NT2/D1 (cell line): Measurements from ENCODE around the gene COA1.

ENCODE experiments used
- DNase-seq: peaks from one replicate; pipeline ENCODE4 v3.0.0-alpha.2; 2011; ENCODE audit warnings: low read depth, low spot score
- H3K27me3 ChIP-seq: 2 replicates; pipeline ENCODE4 v1.6.0; 2011; ENCODE audit warnings: mild to moderate bottlenecking; ENCODE audit not compliant: insufficient read length, insufficient read depth
- H3K36me3 ChIP-seq: 2 replicates; pipeline ENCODE4 v1.6.1; 2011; ENCODE audit warnings: mild to moderate bottlenecking, low read length, mixed read lengths; ENCODE audit not compliant: insufficient read depth, insufficient read length
- H3K4me1 ChIP-seq: 2 replicates; pipeline ENCODE4 v1.5.1; 2011; ENCODE audit not compliant: insufficient read depth, insufficient read length
- H3K4me3 ChIP-seq: 2 replicates; pipeline ENCODE4 v1.5.1; 2011; ENCODE audit warnings: low read depth; ENCODE audit not compliant: insufficient read length
- H3K9ac ChIP-seq: 2 replicates; pipeline ENCODE4 v1.6.0; 2011; ENCODE audit warnings: low read depth; ENCODE audit not compliant: insufficient read length
- H3K9me3 ChIP-seq: 2 replicates; pipeline ENCODE4 v1.5.1; 2011; ENCODE audit warnings: mild to moderate bottlenecking, low read length; ENCODE audit not compliant: insufficient read depth
- SUZ12 ChIP-seq: IDR thresholded peaks from 2 replicates; pipeline ENCODE4 v1.6.1; 2011; ENCODE audit not compliant: insufficient read length, insufficient read depth; ENCODE audit errors: extremely low read depth
- YY1 ChIP-seq: IDR thresholded peaks from 2 replicates; pipeline ENCODE4 v1.6.1; 2011; ENCODE audit not compliant: insufficient read length, insufficient read depth
- ZNF274 ChIP-seq: IDR thresholded peaks from 2 replicates; pipeline ENCODE4 v1.6.1; 2011; ENCODE audit warnings: mild to moderate bottlenecking, low read depth, low read length

COA1 gene

GRCh38 chr7:43637114-43637806, 92.1 kb downstream of the COA1 start:
- Histone ChIP-seq H3K4me1 (peaks cover 5% of the 10 kb centered on the region), H3K9ac (no peak overlapping the region), H3K4me3 (no peak overlapping the region), H3K36me3 (peaks cover 79% of the 10 kb centered on the region), H3K9me3 (peaks cover 11% of the 10 kb centered on the region; the same call in 1 of the 2 replicates), H3K27me3 (no peaks in the 10 kb centered on the region)
- DNase-seq, result no peak
- no peak for TF ChIP-seq SUZ12
- TF ChIP-seq YY1, result no peak
- TF ChIP-seq ZNF274, result no peak

- TF ChIP-seq SUZ12, result no peak
- no peak for TF ChIP-seq ZNF274
- no peak for TF ChIP-seq YY1
- no peak overlapping the region for H3K9ac ChIP-seq
Measured at GRCh38 chr7:43636093-43636492, 93.2 kb downstream of the COA1 start.

GRCh38 chr7:43634384-43634783, 94.9 kb downstream of the COA1 start:
- no peaks in the 10 kb centered on the region for H3K4me1 ChIP-seq
- DNase-seq, result no peak
- no peak overlapping the region for H3K4me3 ChIP-seq
- no peak overlapping the region for H3K9ac ChIP-seq
- TF ChIP-seq SUZ12 (no peak), ZNF274 (no peak), YY1 (no peak)
- H3K36me3 ChIP-seq, result peaks cover 79% of the 10 kb centered on the region
- no peaks in the 10 kb centered on the region for H3K27me3 ChIP-seq
- peaks cover 11% of the 10 kb centered on the region; the same call in 1 of the 2 replicates for H3K9me3 ChIP-seq

More at GRCh38 chr7:43636093-43636492, 93.2 kb downstream of the COA1 start:
- Histone ChIP-seq H3K4me1 (peaks cover 5% of the 10 kb centered on the region), H3K4me3 (no peak overlapping the region), H3K36me3 (peaks cover 82% of the 10 kb centered on the region), H3K9me3 (peaks cover 11% of the 10 kb centered on the region; the same call in 1 of the 2 replicates), H3K27me3 (no peaks in the 10 kb centered on the region)
- no peak for DNase-seq

GRCh38 chr7:43632746-43633145, 96.6 kb downstream of the COA1 start:
- no peaks in the 10 kb centered on the region for H3K4me1 ChIP-seq
- TF ChIP-seq SUZ12, result no peak
- no peak for TF ChIP-seq YY1
- no peak for TF ChIP-seq ZNF274
- H3K36me3 ChIP-seq, result peaks cover 76% of the 10 kb centered on the region
- H3K9me3 ChIP-seq, result peaks cover 11% of the 10 kb centered on the region; the same call in 1 of the 2 replicates
- H3K27me3 ChIP-seq, result no peaks in the 10 kb centered on the region
- H3K9ac ChIP-seq, result no peak overlapping the region
- DNase-seq, result no peak
- H3K4me3 ChIP-seq, result no peak overlapping the region

GRCh38 chr7:43631559-43631958, 97.8 kb downstream of the COA1 start:
- Histone ChIP-seq H3K9ac (no peak overlapping the region), H3K36me3 (peaks cover 75% of the 10 kb centered on the region), H3K27me3 (no peaks in the 10 kb centered on the region), H3K9me3 (peaks cover 11% of the 10 kb centered on the region; the same call in 1 of the 2 replicates), H3K4me3 (no peak overlapping the region), H3K4me1 (no peaks in the 10 kb centered on the region)
- TF ChIP-seq ZNF274 (no peak), YY1 (no peak), SUZ12 (no peak)
- no peak for DNase-seq

GRCh38 chr7:43630482-43630881, 98.8 kb downstream of the COA1 start:
- no peak overlapping the region for H3K9ac ChIP-seq
- no peak for DNase-seq
- no peaks in the 10 kb centered on the region for H3K27me3 ChIP-seq
- H3K4me3 ChIP-seq, result no peak overlapping the region
- no peak for TF ChIP-seq SUZ12
- no peak for TF ChIP-seq ZNF274
- no peak for TF ChIP-seq YY1
- H3K36me3 ChIP-seq, result peaks cover 74% of the 10 kb centered on the region
- no peaks in the 10 kb centered on the region for H3K4me1 ChIP-seq
- peaks cover 5% of the 10 kb centered on the region; the same call in 1 of the 2 replicates for H3K9me3 ChIP-seq

- Histone ChIP-seq H3K4me3 (no peak overlapping the region), H3K9ac (no peak overlapping the region), H3K36me3 (peaks cover 74% of the 10 kb centered on the region), H3K4me1 (no peaks in the 10 kb centered on the region), H3K9me3 (no peaks in the 10 kb centered on the region), H3K27me3 (no peaks in the 10 kb centered on the region)
- TF ChIP-seq SUZ12, result no peak
- TF ChIP-seq YY1, result no peak
- TF ChIP-seq ZNF274, result no peak
- no peak for DNase-seq
Measured at GRCh38 chr7:43629857-43630256, 99.5 kb downstream of the COA1 start.
